Loucy (cell line): ENCODE measurements around the gene MRPS2.

Experiments used
- EZH2phosphoT487 ChIP-seq: fragments of 200-600 bp; IDR thresholded peaks from 2 replicates; pipeline ENCODE4 v1.6.1; 2018; ENCODE audit warnings: antibody characterized with exemption, mild to moderate bottlenecking, moderate library complexity, borderline replicate concordance
- TF ChIP-seq, protein P1 (sequence below): fragments of 200-600 bp; sonication (generic); conservative IDR thresholded peaks from 2 replicates; pipeline ENCODE4 v1.5.1; 2014; ENCODE audit warnings: mild to moderate bottlenecking, antibody characterized with exemption, low read length

DNA sequence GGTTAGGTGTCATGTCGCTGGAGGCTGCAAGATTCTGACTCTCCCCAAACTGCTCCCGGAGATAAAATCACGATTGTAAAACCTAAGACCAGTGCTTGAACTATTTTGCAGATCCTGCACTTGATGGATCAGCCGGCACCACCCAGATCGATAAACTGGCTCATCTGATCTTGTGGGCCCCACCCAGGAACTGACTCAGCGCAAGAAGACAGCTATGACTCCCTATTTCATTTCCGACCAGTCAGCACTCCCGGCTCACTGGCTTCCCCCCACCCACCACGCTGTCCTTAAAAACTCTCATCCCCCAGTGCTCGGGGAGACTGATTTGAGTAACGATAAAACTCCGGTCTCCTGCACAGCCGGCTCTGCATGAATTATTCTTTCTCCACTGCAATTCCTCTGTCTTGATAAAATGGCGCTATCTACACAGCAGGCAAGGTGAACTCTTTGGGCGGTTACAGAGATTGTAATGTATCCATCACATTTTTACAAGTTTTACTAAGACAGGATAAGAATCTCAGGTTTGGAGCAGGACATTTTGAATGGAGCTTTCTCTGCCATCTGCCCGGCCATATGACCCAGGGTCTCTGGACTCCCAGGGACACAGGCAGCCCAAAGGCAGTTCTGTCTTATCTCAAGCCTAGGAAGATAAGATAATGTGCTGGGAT is 31.5 kb upstream of the MRPS2 start:
- TF ChIP-seq, protein P1, sequence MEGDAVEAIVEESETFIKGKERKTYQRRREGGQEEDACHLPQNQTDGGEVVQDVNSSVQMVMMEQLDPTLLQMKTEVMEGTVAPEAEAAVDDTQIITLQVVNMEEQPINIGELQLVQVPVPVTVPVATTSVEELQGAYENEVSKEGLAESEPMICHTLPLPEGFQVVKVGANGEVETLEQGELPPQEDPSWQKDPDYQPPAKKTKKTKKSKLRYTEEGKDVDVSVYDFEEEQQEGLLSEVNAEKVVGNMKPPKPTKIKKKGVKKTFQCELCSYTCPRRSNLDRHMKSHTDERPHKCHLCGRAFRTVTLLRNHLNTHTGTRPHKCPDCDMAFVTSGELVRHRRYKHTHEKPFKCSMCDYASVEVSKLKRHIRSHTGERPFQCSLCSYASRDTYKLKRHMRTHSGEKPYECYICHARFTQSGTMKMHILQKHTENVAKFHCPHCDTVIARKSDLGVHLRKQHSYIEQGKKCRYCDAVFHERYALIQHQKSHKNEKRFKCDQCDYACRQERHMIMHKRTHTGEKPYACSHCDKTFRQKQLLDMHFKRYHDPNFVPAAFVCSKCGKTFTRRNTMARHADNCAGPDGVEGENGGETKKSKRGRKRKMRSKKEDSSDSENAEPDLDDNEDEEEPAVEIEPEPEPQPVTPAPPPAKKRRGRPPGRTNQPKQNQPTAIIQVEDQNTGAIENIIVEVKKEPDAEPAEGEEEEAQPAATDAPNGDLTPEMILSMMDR, result no peak
- TF ChIP-seq EZH2phosphoT487, result no peak
